Measurements from ENCODE around the gene MLXIP. TPM values are rescaled to one million over a fixed set of nuclear protein-coding genes. Genes with fewer than 3 reads are reported as not detected.
A peak's percentile ranks its signal among the peaks of the same experiment; 100 is the strongest.

The MLXIP gene
- total and polyA plus RNA-seq, 2 of the 13 experiments (the other 11 are each of a cell fraction or from before 2014, with no cell fraction given), result 5.3 to 6.7 TPM

DNA sequence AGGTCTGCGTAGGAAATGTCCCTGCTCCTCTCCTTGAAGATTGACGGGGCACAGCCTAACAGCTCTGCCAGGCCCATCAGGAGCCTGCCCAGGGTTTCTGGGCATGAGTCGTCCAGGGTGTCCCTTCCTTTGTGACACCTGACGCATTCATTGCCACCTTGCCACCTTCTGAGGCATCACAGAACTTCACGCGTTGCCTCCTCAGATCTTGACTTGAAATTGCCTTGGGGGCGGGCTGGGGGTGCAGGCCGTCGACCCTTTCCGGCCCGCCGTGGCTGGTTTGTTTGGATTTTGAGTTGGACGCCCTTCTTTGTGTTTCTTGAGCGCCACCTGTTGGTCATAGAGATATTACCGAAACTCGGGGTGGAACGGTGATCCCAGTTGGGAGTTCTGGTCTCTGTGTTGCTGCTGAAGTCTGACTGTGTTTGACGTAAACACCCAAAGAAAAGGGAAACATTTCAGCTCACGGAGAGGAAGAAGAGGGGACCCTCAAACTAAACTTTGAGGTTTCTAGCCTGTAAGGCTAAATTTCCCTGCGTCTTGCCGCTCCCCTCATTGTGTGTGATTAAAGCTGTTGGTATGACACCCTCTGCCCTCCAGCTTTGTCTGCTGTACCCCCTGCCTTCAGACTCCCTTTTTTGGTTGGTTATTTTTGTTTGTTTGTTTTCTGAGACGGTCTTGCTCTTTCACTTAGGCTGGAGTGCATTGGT lies 44.6 kb downstream of the MLXIP start (continued):
- TF ChIP-seq PATZ1 (CRISPR knock-in tag; IDR thresholded peaks at IDR 0.05) (peak; percentile 70), THYN1 (CRISPR knock-in tag; IDR thresholded peaks at IDR 0.05; ENCODE audit: borderline replicate concordance, low read depth) (no peak), POLR2AphosphoS5 (IDR thresholded peaks at IDR 0.05; ENCODE audit: low read depth, low read length) (no peak), ARNT2 (CRISPR knock-in tag; IDR thresholded peaks at IDR 0.05; ENCODE audit: low read depth) (no peak), AGO1 (IDR thresholded peaks at IDR 0.05; ENCODE audit: low read depth, low read length, poor library complexity, severe bottlenecking) (no peak), HMG20B (CRISPR knock-in tag; conservative IDR thresholded peaks at IDR 0.05) (no peak), RAD21 (CRISPR knock-in tag; IDR thresholded peaks at IDR 0.05) (peak; percentile 79), ZNF766 (CRISPR knock-in tag; IDR thresholded peaks at IDR 0.05; ENCODE audit: borderline replicate concordance) (no peak), MIXL1 (CRISPR knock-in tag; IDR thresholded peaks at IDR 0.05) (0 out of 2 replicates have a peak, but pooled peaks have one; percentile 19), DNMT3B (CRISPR knock-in tag; conservative IDR thresholded peaks at IDR 0.05) (no peak), ZZZ3 (CRISPR knock-in tag; IDR thresholded peaks at IDR 0.05; ENCODE audit: borderline replicate concordance) (no peak), POGZ (CRISPR knock-in tag; IDR thresholded peaks at IDR 0.05) (no peak), ZC3H4 (CRISPR knock-in tag; IDR thresholded peaks at IDR 0.05; ENCODE audit: borderline replicate concordance) (no peak), ZNF563 (CRISPR knock-in tag; IDR thresholded peaks at IDR 0.05) (no peak), RFX3 (CRISPR knock-in tag; IDR thresholded peaks at IDR 0.05) (no peak), FOXA3 (CRISPR knock-in tag; IDR thresholded peaks at IDR 0.05) (no peak), ZNF10 (CRISPR knock-in tag; IDR thresholded peaks at IDR 0.05; ENCODE audit: borderline replicate concordance, low read depth) (no peak), HOXA3 (CRISPR knock-in tag; IDR thresholded peaks at IDR 0.05) (no peak), KAT8 (CRISPR knock-in tag; IDR thresholded peaks at IDR 0.05) (no peak), CREM (IDR thresholded peaks at IDR 0.05) (no peak), CREM (CRISPR knock-in tag; IDR thresholded peaks at IDR 0.05) (no peak), AHR (CRISPR knock-in tag; IDR thresholded peaks at IDR 0.05) (no peak; the same call in 1 of the 2 replicates), ZFX (CRISPR knock-in tag; IDR thresholded peaks at IDR 0.05; ENCODE audit: low read depth) (peak; percentile 21; the same call in 1 of the 2 replicates)
- TF ChIP-seq, protein P1, sequence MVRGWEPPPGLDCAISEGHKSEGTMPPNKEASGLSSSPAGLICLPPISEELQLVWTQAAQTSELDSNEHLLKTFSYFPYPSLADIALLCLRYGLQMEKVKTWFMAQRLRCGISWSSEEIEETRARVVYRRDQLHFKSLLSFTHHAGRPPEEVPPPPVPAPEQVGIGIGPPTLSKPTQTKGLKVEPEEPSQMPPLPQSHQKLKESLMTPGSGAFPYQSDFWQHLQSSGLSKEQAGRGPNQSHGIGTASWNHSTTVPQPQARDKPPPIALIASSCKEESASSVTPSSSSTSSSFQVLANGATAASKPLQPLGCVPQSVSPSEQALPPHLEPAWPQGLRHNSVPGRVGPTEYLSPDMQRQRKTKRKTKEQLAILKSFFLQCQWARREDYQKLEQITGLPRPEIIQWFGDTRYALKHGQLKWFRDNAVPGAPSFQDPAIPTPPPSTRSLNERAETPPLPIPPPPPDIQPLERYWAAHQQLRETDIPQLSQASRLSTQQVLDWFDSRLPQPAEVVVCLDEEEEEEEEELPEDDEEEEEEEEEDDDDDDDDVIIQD (CRISPR knock-in tag; IDR thresholded peaks at IDR 0.05; ENCODE audit: low read depth), result 0 out of 2 replicates have a peak, but pooled peaks have one; percentile 26
- TF ChIP-seq, protein P2, sequence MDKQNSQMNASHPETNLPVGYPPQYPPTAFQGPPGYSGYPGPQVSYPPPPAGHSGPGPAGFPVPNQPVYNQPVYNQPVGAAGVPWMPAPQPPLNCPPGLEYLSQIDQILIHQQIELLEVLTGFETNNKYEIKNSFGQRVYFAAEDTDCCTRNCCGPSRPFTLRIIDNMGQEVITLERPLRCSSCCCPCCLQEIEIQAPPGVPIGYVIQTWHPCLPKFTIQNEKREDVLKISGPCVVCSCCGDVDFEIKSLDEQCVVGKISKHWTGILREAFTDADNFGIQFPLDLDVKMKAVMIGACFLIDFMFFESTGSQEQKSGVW (CRISPR knock-in tag; IDR thresholded peaks at IDR 0.05; ENCODE audit: borderline replicate concordance), result no peak
- TF ChIP-seq, protein P3, sequence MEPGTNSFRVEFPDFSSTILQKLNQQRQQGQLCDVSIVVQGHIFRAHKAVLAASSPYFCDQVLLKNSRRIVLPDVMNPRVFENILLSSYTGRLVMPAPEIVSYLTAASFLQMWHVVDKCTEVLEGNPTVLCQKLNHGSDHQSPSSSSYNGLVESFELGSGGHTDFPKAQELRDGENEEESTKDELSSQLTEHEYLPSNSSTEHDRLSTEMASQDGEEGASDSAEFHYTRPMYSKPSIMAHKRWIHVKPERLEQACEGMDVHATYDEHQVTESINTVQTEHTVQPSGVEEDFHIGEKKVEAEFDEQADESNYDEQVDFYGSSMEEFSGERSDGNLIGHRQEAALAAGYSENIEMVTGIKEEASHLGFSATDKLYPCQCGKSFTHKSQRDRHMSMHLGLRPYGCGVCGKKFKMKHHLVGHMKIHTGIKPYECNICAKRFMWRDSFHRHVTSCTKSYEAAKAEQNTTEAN (CRISPR knock-in tag; conservative IDR thresholded peaks at IDR 0.05), result no peak
